ENCODE data around the gene MAGI1. TPM values are rescaled to one million over a fixed set of nuclear protein-coding genes. Genes with fewer than 3 reads are reported as not detected.

Gene MAGI1
- total RNA-seq, 5 donors from 2014 or later (not counting 1 experiment from before 2014, with no cell fraction given), result 0.23 to 0.63 (median 0.29) TPM

GRCh38 chr3:65532749-65533148 is 506.0 kb downstream of the MAGI1 start:
- Mint-ChIP-seq H3K27ac (no peak overlapping the region), H3K9me3 (peaks cover 0 to 4% (median 3%) of the 10 kb centered on the region in 3 donors), H3K4me3 (no peak overlapping the region), H3K36me3 (no peaks in the 10 kb centered on the region), H3K27me3 (no peaks in the 10 kb centered on the region), H3K4me1 (no peaks in the 10 kb centered on the region)
- Histone ChIP-seq H3K4me3 (ENCODE audit: control insufficient read depth in 1 of 2, extremely low read depth in 1 of 2, low read length in 1 of 2) (no peak overlapping the region), H3K27ac (ENCODE audit: low read length) (no peak overlapping the region), H3K27me3 (replicated peaks in 1 of 2; ENCODE audit: control insufficient read depth in 2 of 2, extremely low read depth in 1 of 2, insufficient read depth in 2 of 2, low read length in 1 of 2) (no peaks in the 10 kb centered on the region), H3K9me3 (no peaks in the 10 kb centered on the region), H3K36me3 (ENCODE audit: control insufficient read depth in 2 of 2, extremely low read depth in 1 of 2, insufficient read depth in 1 of 2, low read length in 1 of 2) (no peaks in the 10 kb centered on the region), H3K4me1 (ENCODE audit: control insufficient read depth in 1 of 2, extremely low read depth in 1 of 2, insufficient read depth in 2 of 2, low read length in 2 of 2) (no peaks in the 10 kb centered on the region)
- ChIA-PET CTCF (interaction anchor here in 1 of 2 donors (0.6 kb wide), 1 partner anchor 20 kb away, joined by 3 read pairs; no protein-coding TSS in a partner anchor), POLR2A (no interaction called here)
- WGBS (ENCODE audit: insufficient coverage), result 100% methylated on average over 1 of the region's 6 CpGs
- ATAC-seq (replicated peaks in 1 of 4), result no peak
- DNase-seq, result no peak

- no peaks in the 10 kb centered on the region for H3K36me3 ChIP-seq (ENCODE audit: control insufficient read depth in 2 of 2, extremely low read depth in 1 of 2, insufficient read depth in 1 of 2, low read length in 1 of 2)
- CTCF ChIA-PET, result no interaction called here
- Mint-ChIP-seq H3K4me1 (no peaks in the 10 kb centered on the region), H3K9me3 (peaks cover 0 to 4% (median 3%) of the 10 kb centered on the region in 3 donors), H3K27ac (no peak overlapping the region), H3K36me3 (no peaks in the 10 kb centered on the region), H3K4me3 (no peak overlapping the region), H3K27me3 (no peaks in the 10 kb centered on the region)
- no peak overlapping the region for H3K27ac ChIP-seq (ENCODE audit: low read length)
- POLR2A ChIA-PET, result no interaction called here
- no peak for DNase-seq
- H3K4me3 ChIP-seq (ENCODE audit: control insufficient read depth in 1 of 2, extremely low read depth in 1 of 2, low read length in 1 of 2), result no peak overlapping the region
- H3K9me3 ChIP-seq, result no peaks in the 10 kb centered on the region
- no CpG with 5 or more reads among the region's 4 CpGs for WGBS (ENCODE audit: insufficient coverage)
- no peaks in the 10 kb centered on the region for H3K27me3 ChIP-seq (replicated peaks in 1 of 2; ENCODE audit: control insufficient read depth in 2 of 2, extremely low read depth in 1 of 2, insufficient read depth in 2 of 2, low read length in 1 of 2)
- H3K4me1 ChIP-seq (ENCODE audit: control insufficient read depth in 1 of 2, extremely low read depth in 1 of 2, insufficient read depth in 2 of 2, low read length in 2 of 2), result no peaks in the 10 kb centered on the region
- no peak for ATAC-seq (replicated peaks in 1 of 4)
These were observed 506.5 kb downstream of the MAGI1 start for GRCh38 chr3:65532215-65532614.

GRCh38 chr3:65531499-65531898 is 507.2 kb downstream of the MAGI1 start:
- Mint-ChIP-seq H3K36me3 (no peaks in the 10 kb centered on the region), H3K27ac (no peak overlapping the region), H3K4me3 (no peak overlapping the region), H3K4me1 (no peaks in the 10 kb centered on the region), H3K9me3 (peaks cover 0 to 4% (median 3%) of the 10 kb centered on the region in 3 donors), H3K27me3 (no peaks in the 10 kb centered on the region)
- DNase-seq (no peak), ATAC-seq (replicated peaks in 1 of 4) (no peak)
- WGBS (ENCODE audit: insufficient coverage), result no CpG with 5 or more reads among the region's 1 CpG
- ChIA-PET POLR2A (no interaction called here), CTCF (no interaction called here)
- Histone ChIP-seq H3K27ac (ENCODE audit: low read length) (no peak overlapping the region), H3K4me3 (ENCODE audit: control insufficient read depth in 1 of 2, extremely low read depth in 1 of 2, low read length in 1 of 2) (no peak overlapping the region), H3K9me3 (no peaks in the 10 kb centered on the region), H3K27me3 (replicated peaks in 1 of 2; ENCODE audit: control insufficient read depth in 2 of 2, extremely low read depth in 1 of 2, insufficient read depth in 2 of 2, low read length in 1 of 2) (no peaks in the 10 kb centered on the region), H3K4me1 (ENCODE audit: control insufficient read depth in 1 of 2, extremely low read depth in 1 of 2, insufficient read depth in 2 of 2, low read length in 2 of 2) (no peaks in the 10 kb centered on the region), H3K36me3 (ENCODE audit: control insufficient read depth in 2 of 2, extremely low read depth in 1 of 2, insufficient read depth in 1 of 2, low read length in 1 of 2) (no peaks in the 10 kb centered on the region)

GRCh38 chr3:65526656-65527055 is 512.1 kb downstream of the MAGI1 start:
- CTCF ChIA-PET, result no interaction called here
- no CpG with 5 or more reads among the region's 3 CpGs for WGBS (ENCODE audit: insufficient coverage)
- H3K9me3 ChIP-seq, result no peaks in the 10 kb centered on the region
- no peaks in the 10 kb centered on the region for H3K4me1 Mint-ChIP-seq
- no peak overlapping the region for H3K4me3 ChIP-seq (ENCODE audit: control insufficient read depth in 1 of 2, extremely low read depth in 1 of 2, low read length in 1 of 2)
- H3K36me3 ChIP-seq (ENCODE audit: control insufficient read depth in 2 of 2, extremely low read depth in 1 of 2, insufficient read depth in 1 of 2, low read length in 1 of 2), result no peaks in the 10 kb centered on the region
- no peak overlapping the region for H3K27ac Mint-ChIP-seq
- peaks cover 0 to 4% (median 3%) of the 10 kb centered on the region in 3 donors for H3K9me3 Mint-ChIP-seq
- no peak overlapping the region for H3K4me3 Mint-ChIP-seq
- no peaks in the 10 kb centered on the region for H3K4me1 ChIP-seq (ENCODE audit: control insufficient read depth in 1 of 2, extremely low read depth in 1 of 2, insufficient read depth in 2 of 2, low read length in 2 of 2)
- H3K27me3 ChIP-seq (replicated peaks in 1 of 2; ENCODE audit: control insufficient read depth in 2 of 2, extremely low read depth in 1 of 2, insufficient read depth in 2 of 2, low read length in 1 of 2), result no peaks in the 10 kb centered on the region
- H3K27me3 Mint-ChIP-seq, result no peaks in the 10 kb centered on the region
- POLR2A ChIA-PET, result no interaction called here
- ATAC-seq (replicated peaks in 1 of 4) (no peak), DNase-seq (no peak)
- H3K36me3 Mint-ChIP-seq, result no peaks in the 10 kb centered on the region
- no peak overlapping the region for H3K27ac ChIP-seq (ENCODE audit: low read length)

GRCh38 chr3:65524584-65524983 is 514.1 kb downstream of the MAGI1 start:
- Mint-ChIP-seq H3K9me3 (peaks cover 0 to 7% (median 3%) of the 10 kb centered on the region in 3 donors), H3K27me3 (no peaks in the 10 kb centered on the region), H3K4me3 (no peak overlapping the region), H3K27ac (no peak overlapping the region), H3K4me1 (no peaks in the 10 kb centered on the region), H3K36me3 (no peaks in the 10 kb centered on the region)
- Histone ChIP-seq H3K36me3 (ENCODE audit: control insufficient read depth in 2 of 2, extremely low read depth in 1 of 2, insufficient read depth in 1 of 2, low read length in 1 of 2) (no peaks in the 10 kb centered on the region), H3K4me3 (ENCODE audit: control insufficient read depth in 1 of 2, extremely low read depth in 1 of 2, low read length in 1 of 2) (no peak overlapping the region), H3K9me3 (no peaks in the 10 kb centered on the region), H3K27me3 (replicated peaks in 1 of 2; ENCODE audit: control insufficient read depth in 2 of 2, extremely low read depth in 1 of 2, insufficient read depth in 2 of 2, low read length in 1 of 2) (no peaks in the 10 kb centered on the region), H3K4me1 (ENCODE audit: control insufficient read depth in 1 of 2, extremely low read depth in 1 of 2, insufficient read depth in 2 of 2, low read length in 2 of 2) (no peaks in the 10 kb centered on the region), H3K27ac (ENCODE audit: low read length) (no peak overlapping the region)
- DNase-seq (no peak), ATAC-seq (replicated peaks in 1 of 4) (no peak)
- ChIA-PET CTCF (no interaction called here), POLR2A (no interaction called here)
- 88% methylated on average over 3 of the region's 4 CpGs for WGBS (ENCODE audit: insufficient coverage)

GRCh38 chr3:65523878-65524277 is 514.8 kb downstream of the MAGI1 start:
- H3K27me3 Mint-ChIP-seq, result no peaks in the 10 kb centered on the region
- Histone ChIP-seq H3K4me1 (ENCODE audit: control insufficient read depth in 1 of 2, extremely low read depth in 1 of 2, insufficient read depth in 2 of 2, low read length in 2 of 2) (no peaks in the 10 kb centered on the region), H3K9me3 (no peaks in the 10 kb centered on the region), H3K36me3 (ENCODE audit: control insufficient read depth in 2 of 2, extremely low read depth in 1 of 2, insufficient read depth in 1 of 2, low read length in 1 of 2) (no peaks in the 10 kb centered on the region), H3K4me3 (ENCODE audit: control insufficient read depth in 1 of 2, extremely low read depth in 1 of 2, low read length in 1 of 2) (no peak overlapping the region), H3K27ac (ENCODE audit: low read length) (no peak overlapping the region), H3K27me3 (replicated peaks in 1 of 2; ENCODE audit: control insufficient read depth in 2 of 2, extremely low read depth in 1 of 2, insufficient read depth in 2 of 2, low read length in 1 of 2) (no peaks in the 10 kb centered on the region)
- ChIA-PET CTCF (no interaction called here), POLR2A (no interaction called here)
- H3K4me3 Mint-ChIP-seq, result no peak overlapping the region
- H3K36me3 Mint-ChIP-seq, result no peaks in the 10 kb centered on the region
- ATAC-seq (replicated peaks in 1 of 4), result no peak
- no peak overlapping the region for H3K27ac Mint-ChIP-seq
- H3K4me1 Mint-ChIP-seq, result no peaks in the 10 kb centered on the region
- peaks cover 2 to 5% (median 4%) of the 10 kb centered on the region in 3 donors for H3K9me3 Mint-ChIP-seq
- no peak for DNase-seq
- no CpG with 5 or more reads among the region's 4 CpGs for WGBS (ENCODE audit: insufficient coverage)

GRCh38 chr3:65521032-65521431 is 517.7 kb downstream of the MAGI1 start:
- no peak for DNase-seq
- H3K4me3 Mint-ChIP-seq, result no peak overlapping the region
- no peak overlapping the region for H3K4me3 ChIP-seq (ENCODE audit: control insufficient read depth in 1 of 2, extremely low read depth in 1 of 2, low read length in 1 of 2)
- WGBS (ENCODE audit: insufficient coverage), result no CpG with 5 or more reads among the region's 2 CpGs
- H3K27ac Mint-ChIP-seq, result no peak overlapping the region
- no peaks in the 10 kb centered on the region for H3K36me3 Mint-ChIP-seq
- no peaks in the 10 kb centered on the region for H3K36me3 ChIP-seq (ENCODE audit: control insufficient read depth in 2 of 2, extremely low read depth in 1 of 2, insufficient read depth in 1 of 2, low read length in 1 of 2)
- no peaks in the 10 kb centered on the region for H3K4me1 ChIP-seq (ENCODE audit: control insufficient read depth in 1 of 2, extremely low read depth in 1 of 2, insufficient read depth in 2 of 2, low read length in 2 of 2)
- POLR2A ChIA-PET, result interaction anchor here in 1 of 2 donors (0.7 kb wide), 1 partner anchor 85 kb away, joined by 3 read pairs; no protein-coding TSS in a partner anchor
- ATAC-seq (replicated peaks in 1 of 4), result no peak
- no peaks in the 10 kb centered on the region for H3K9me3 ChIP-seq
- H3K27me3 ChIP-seq (replicated peaks in 1 of 2; ENCODE audit: control insufficient read depth in 2 of 2, extremely low read depth in 1 of 2, insufficient read depth in 2 of 2, low read length in 1 of 2), result no peaks in the 10 kb centered on the region
- H3K9me3 Mint-ChIP-seq, result peaks cover 5 to 21% (median 10%) of the 10 kb centered on the region in 3 donors
- no peaks in the 10 kb centered on the region for H3K4me1 Mint-ChIP-seq
- no peak overlapping the region for H3K27ac ChIP-seq (ENCODE audit: low read length)
- no peaks in the 10 kb centered on the region for H3K27me3 Mint-ChIP-seq
- CTCF ChIA-PET, result no interaction called here
